Liver (tissue), 3 donors: ENCODE measurements around the gene VCP.

Source experiments
- EGR1 ChIP-seq, 2 donors: IDR thresholded peaks; 2 replicates each; pipeline ENCODE4 v1.6.1; 2016 to 2018; ENCODE audit warnings: antibody characterized with exemption in 2 of 2, low read depth in 2 of 2
- GABPA ChIP-seq, 2 donors: IDR thresholded peaks in 1 of 2; conservative IDR thresholded peaks in 1 of 2; 2 replicates each; pipeline ENCODE4 v1.6.1; 2016; ENCODE audit warnings: antibody characterized with exemption in 2 of 2, mild to moderate bottlenecking in 1 of 2, moderate library complexity in 1 of 2
- HNF4A ChIP-seq, 2 donors: conservative IDR thresholded peaks; 2 replicates each; pipeline ENCODE4 v1.6.1; 2016; ENCODE audit warnings: antibody characterized with exemption in 2 of 2, mild to moderate bottlenecking in 2 of 2
- JUND ChIP-seq, 2 donors: IDR thresholded peaks; 2 replicates each; pipeline ENCODE4 v1.6.1; 2016; ENCODE audit warnings: antibody characterized with exemption in 2 of 2
- NR2F2 ChIP-seq: IDR thresholded peaks from 2 replicates; pipeline ENCODE4 v1.6.1; 2016; ENCODE audit warnings: antibody characterized with exemption
- RAD21 ChIP-seq, 2 donors: IDR thresholded peaks; 2 replicates each; pipeline ENCODE4 v1.6.1; 2016; ENCODE audit warnings: antibody characterized with exemption in 2 of 2, mild to moderate bottlenecking in 2 of 2
- SP1 ChIP-seq: IDR thresholded peaks from 2 replicates; pipeline ENCODE4 v1.6.1; 2018; ENCODE audit warnings: antibody characterized with exemption, mild to moderate bottlenecking
- TAF1 ChIP-seq: conservative IDR thresholded peaks from 2 replicates; pipeline ENCODE4 v1.6.1; 2016; ENCODE audit warnings: antibody characterized with exemption, mild to moderate bottlenecking
- TF ChIP-seq, protein P1 (sequence below): fragments of 150-350 bp; IDR thresholded peaks from 2 replicates; pipeline ENCODE4 v1.5.1; 2017; ENCODE audit warnings: improper control_type of control experiment, low read depth, low read length; ENCODE audit not compliant: missing input control
- TF ChIP-seq, protein P2 (sequence below): IDR thresholded peaks from 2 replicates; pipeline ENCODE4 v1.6.1; 2016; ENCODE audit warnings: antibody characterized with exemption, mild to moderate bottlenecking
- TF ChIP-seq, protein P3 (sequence below): IDR thresholded peaks from 2 replicates; pipeline ENCODE4 v1.6.1; 2016; ENCODE audit warnings: antibody characterized with exemption
- TF ChIP-seq, protein P4 (sequence below): IDR thresholded peaks from 2 replicates; pipeline ENCODE4 v1.6.1; 2016; ENCODE audit warnings: antibody characterized with exemption
- donor health status: healthy.
- donor health status: healthy.

DNA sequence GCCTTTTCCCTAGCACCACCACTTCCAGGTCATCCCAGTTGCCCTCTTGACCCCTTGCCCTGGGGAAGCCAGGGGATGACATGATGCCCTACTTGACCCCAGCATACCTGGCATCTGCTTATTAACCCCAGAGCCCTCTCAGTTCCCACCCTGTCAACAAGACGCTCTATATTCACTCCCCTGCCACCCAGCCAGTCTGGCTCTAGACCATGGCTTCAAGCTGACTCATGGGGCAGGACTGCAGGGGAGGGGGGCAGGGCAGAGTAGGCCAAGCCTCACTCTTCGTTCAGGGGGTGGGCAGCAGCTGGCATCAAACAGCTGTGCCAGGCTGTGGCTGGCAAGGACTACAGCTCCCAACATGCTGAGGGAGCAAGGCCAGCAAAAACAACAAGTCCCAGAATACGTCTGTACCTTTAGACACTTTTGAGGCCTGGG lies 37.9 kb upstream of the VCP start:
- TF ChIP-seq, protein P1, sequence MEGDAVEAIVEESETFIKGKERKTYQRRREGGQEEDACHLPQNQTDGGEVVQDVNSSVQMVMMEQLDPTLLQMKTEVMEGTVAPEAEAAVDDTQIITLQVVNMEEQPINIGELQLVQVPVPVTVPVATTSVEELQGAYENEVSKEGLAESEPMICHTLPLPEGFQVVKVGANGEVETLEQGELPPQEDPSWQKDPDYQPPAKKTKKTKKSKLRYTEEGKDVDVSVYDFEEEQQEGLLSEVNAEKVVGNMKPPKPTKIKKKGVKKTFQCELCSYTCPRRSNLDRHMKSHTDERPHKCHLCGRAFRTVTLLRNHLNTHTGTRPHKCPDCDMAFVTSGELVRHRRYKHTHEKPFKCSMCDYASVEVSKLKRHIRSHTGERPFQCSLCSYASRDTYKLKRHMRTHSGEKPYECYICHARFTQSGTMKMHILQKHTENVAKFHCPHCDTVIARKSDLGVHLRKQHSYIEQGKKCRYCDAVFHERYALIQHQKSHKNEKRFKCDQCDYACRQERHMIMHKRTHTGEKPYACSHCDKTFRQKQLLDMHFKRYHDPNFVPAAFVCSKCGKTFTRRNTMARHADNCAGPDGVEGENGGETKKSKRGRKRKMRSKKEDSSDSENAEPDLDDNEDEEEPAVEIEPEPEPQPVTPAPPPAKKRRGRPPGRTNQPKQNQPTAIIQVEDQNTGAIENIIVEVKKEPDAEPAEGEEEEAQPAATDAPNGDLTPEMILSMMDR = no peak
- TF ChIP-seq, protein P2, sequence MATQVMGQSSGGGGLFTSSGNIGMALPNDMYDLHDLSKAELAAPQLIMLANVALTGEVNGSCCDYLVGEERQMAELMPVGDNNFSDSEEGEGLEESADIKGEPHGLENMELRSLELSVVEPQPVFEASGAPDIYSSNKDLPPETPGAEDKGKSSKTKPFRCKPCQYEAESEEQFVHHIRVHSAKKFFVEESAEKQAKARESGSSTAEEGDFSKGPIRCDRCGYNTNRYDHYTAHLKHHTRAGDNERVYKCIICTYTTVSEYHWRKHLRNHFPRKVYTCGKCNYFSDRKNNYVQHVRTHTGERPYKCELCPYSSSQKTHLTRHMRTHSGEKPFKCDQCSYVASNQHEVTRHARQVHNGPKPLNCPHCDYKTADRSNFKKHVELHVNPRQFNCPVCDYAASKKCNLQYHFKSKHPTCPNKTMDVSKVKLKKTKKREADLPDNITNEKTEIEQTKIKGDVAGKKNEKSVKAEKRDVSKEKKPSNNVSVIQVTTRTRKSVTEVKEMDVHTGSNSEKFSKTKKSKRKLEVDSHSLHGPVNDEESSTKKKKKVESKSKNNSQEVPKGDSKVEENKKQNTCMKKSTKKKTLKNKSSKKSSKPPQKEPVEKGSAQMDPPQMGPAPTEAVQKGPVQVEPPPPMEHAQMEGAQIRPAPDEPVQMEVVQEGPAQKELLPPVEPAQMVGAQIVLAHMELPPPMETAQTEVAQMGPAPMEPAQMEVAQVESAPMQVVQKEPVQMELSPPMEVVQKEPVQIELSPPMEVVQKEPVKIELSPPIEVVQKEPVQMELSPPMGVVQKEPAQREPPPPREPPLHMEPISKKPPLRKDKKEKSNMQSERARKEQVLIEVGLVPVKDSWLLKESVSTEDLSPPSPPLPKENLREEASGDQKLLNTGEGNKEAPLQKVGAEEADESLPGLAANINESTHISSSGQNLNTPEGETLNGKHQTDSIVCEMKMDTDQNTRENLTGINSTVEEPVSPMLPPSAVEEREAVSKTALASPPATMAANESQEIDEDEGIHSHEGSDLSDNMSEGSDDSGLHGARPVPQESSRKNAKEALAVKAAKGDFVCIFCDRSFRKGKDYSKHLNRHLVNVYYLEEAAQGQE = no peak
- TF ChIP-seq JUND (IDR thresholded peaks at IDR 0.05) = no peak
- TF ChIP-seq HNF4A (conservative IDR thresholded peaks at IDR 0.05) = no peak
- no peak for TF ChIP-seq SP1
- no peak for TF ChIP-seq RAD21 (IDR thresholded peaks at IDR 0.05)
- TF ChIP-seq NR2F2 = peak; percentile 30
- TF ChIP-seq, protein P3, sequence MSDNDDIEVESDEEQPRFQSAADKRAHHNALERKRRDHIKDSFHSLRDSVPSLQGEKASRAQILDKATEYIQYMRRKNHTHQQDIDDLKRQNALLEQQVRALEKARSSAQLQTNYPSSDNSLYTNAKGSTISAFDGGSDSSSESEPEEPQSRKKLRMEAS = no peak
- TF ChIP-seq, protein P4, sequence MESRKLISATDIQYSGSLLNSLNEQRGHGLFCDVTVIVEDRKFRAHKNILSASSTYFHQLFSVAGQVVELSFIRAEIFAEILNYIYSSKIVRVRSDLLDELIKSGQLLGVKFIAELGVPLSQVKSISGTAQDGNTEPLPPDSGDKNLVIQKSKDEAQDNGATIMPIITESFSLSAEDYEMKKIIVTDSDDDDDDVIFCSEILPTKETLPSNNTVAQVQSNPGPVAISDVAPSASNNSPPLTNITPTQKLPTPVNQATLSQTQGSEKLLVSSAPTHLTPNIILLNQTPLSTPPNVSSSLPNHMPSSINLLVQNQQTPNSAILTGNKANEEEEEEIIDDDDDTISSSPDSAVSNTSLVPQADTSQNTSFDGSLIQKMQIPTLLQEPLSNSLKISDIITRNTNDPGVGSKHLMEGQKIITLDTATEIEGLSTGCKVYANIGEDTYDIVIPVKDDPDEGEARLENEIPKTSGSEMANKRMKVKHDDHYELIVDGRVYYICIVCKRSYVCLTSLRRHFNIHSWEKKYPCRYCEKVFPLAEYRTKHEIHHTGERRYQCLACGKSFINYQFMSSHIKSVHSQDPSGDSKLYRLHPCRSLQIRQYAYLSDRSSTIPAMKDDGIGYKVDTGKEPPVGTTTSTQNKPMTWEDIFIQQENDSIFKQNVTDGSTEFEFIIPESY = no peak
- no peak for TF ChIP-seq TAF1
- TF ChIP-seq GABPA (IDR thresholded peaks at IDR 0.05 in 1 of 2, conservative IDR thresholded peaks at IDR 0.05 in 1 of 2) = no peak
- no peak for TF ChIP-seq EGR1 (IDR thresholded peaks at IDR 0.05; ENCODE audit: low read depth in 2 of 2)
